Measurements from ENCODE around the gene MORN1. TPM values are rescaled to one million over a fixed set of nuclear protein-coding genes. Genes with fewer than 3 reads are reported as not detected.

The MORN1 gene
- total RNA-seq, 2 experiments from 2014 or later: 5.3 to 6.5 TPM

- no peak overlapping the region for H3K4me3 Mint-ChIP-seq
- H3K27ac Mint-ChIP-seq: no peak overlapping the region
- DNase-seq: peak in 4 of 14 experiments; percentile 12 to 58 (median 39)
- ChIA-PET POLR2A (interaction anchor here (0.7 to 3.8 kb wide), 3 partner anchors 9 to 189 kb away, joined by 3 to 27 read pairs (median 3); partner anchors contain the start of genes FAAP20, MORN1 and RER1), CTCF (interaction anchor here (1.3 to 2.8 kb wide), 5 partner anchors 9 to 193 kb away, joined by 3 to 47 read pairs (median 6); partner anchors contain the start of genes FAAP20, MORN1 and RER1)
- no peaks in the 10 kb centered on the region for H3K27me3 ChIP-seq (ENCODE audit: control insufficient read depth in 1 of 2, insufficient read depth in 2 of 2, low read length in 2 of 2)
- no peak overlapping the region for H3K4me3 ChIP-seq (ENCODE audit: low read length)
- no peaks in the 10 kb centered on the region for H3K4me1 Mint-ChIP-seq (ENCODE audit: low read depth)
- H3K9me3 ChIP-seq (ENCODE audit: control insufficient read depth in 1 of 2, insufficient read depth in 1 of 2, low read length in 2 of 2): no peaks in the 10 kb centered on the region
- intact Hi-C loops (cut with DNase I, micrococcal nuclease): loop anchor here (5.0 to 10.0 kb wide), 3 partner anchors 65 to 125 kb away; no protein-coding TSS in a partner anchor
- no peaks in the 10 kb centered on the region for H3K9me3 Mint-ChIP-seq
- no peaks in the 10 kb centered on the region for H3K36me3 ChIP-seq (ENCODE audit: insufficient read depth, low read length)
- H3K27me3 Mint-ChIP-seq: no peaks in the 10 kb centered on the region
- ATAC-seq (ENCODE audit: poor library complexity): peak; percentile 31
- no peak for TF ChIP-seq CTCF (IDR thresholded peaks at IDR 0.05)
- no peak overlapping the region for H3K27ac ChIP-seq (ENCODE audit: low read depth in 1 of 2, low read length in 2 of 2)
- peaks cover 13% of the 10 kb centered on the region for H3K4me1 ChIP-seq (ENCODE audit: insufficient read depth, low read length)
- H3K36me3 Mint-ChIP-seq (ENCODE audit: low read depth): no peaks in the 10 kb centered on the region
These were observed 8.6 kb downstream of the MORN1 start for GRCh38 chr1:2382621-2383361.

GRCh38 chr1:2381741-2382620 is 9.4 kb downstream of the MORN1 start:
- no peak overlapping the region for H3K27ac ChIP-seq (ENCODE audit: low read depth in 1 of 2, low read length in 2 of 2)
- peak; percentile 63 to 86 (median 74) for DNase-seq
- ChIA-PET CTCF (interaction anchor here (0.6 to 2.8 kb wide), 11 partner anchors 8 to 193 kb away, joined by 3 to 47 read pairs (median 5); partner anchors contain the start of genes FAAP20, MORN1 and RER1), POLR2A (interaction anchor here (0.6 to 3.8 kb wide), 5 partner anchors 9 to 188 kb away, joined by 3 to 27 read pairs (median 3); partner anchors contain the start of genes FAAP20, MORN1 and RER1)
- Mint-ChIP-seq H3K36me3 (ENCODE audit: low read depth) (no peaks in the 10 kb centered on the region), H3K27me3 (no peaks in the 10 kb centered on the region), H3K9me3 (no peaks in the 10 kb centered on the region), H3K4me1 (ENCODE audit: low read depth) (no peaks in the 10 kb centered on the region), H3K27ac (no peak overlapping the region), H3K4me3 (no peak overlapping the region)
- no peaks in the 10 kb centered on the region for H3K36me3 ChIP-seq (ENCODE audit: insufficient read depth, low read length)
- ATAC-seq (ENCODE audit: poor library complexity): peak; percentile 95
- intact Hi-C loops (cut with DNase I, micrococcal nuclease): loop anchor here (1.0 to 10.0 kb wide), 4 partner anchors 65 to 187 kb away; no protein-coding TSS in a partner anchor
- H3K4me3 ChIP-seq (ENCODE audit: low read length): no peak overlapping the region
- peaks cover 13% of the 10 kb centered on the region for H3K4me1 ChIP-seq (ENCODE audit: insufficient read depth, low read length)
- TF ChIP-seq CTCF (IDR thresholded peaks at IDR 0.05): peak; percentile 87
- H3K9me3 ChIP-seq (ENCODE audit: control insufficient read depth in 1 of 2, insufficient read depth in 1 of 2, low read length in 2 of 2): no peaks in the 10 kb centered on the region
- no peaks in the 10 kb centered on the region for H3K27me3 ChIP-seq (ENCODE audit: control insufficient read depth in 1 of 2, insufficient read depth in 2 of 2, low read length in 2 of 2)

Data from CD4-positive, alpha-beta T cell (primary cell).